ENCODE measurements around the gene PTPRT. TPM values are rescaled to one million over a fixed set of nuclear protein-coding genes. Genes with fewer than 3 reads are reported as not detected.

PTPRT gene
- total RNA-seq, 2 experiments from 2014 or later, result not detected

- H3K4me1 Mint-ChIP-seq (ENCODE audit: low read depth), result no peaks in the 10 kb centered on the region
- H3K9me3 Mint-ChIP-seq, result no peaks in the 10 kb centered on the region
- H3K27me3 Mint-ChIP-seq, result no peaks in the 10 kb centered on the region
- CTCF ChIA-PET, result no interaction called here
- DNase-seq (no peak), ATAC-seq (no peak)
- intact Hi-C loops (cut with micrococcal nuclease), result no loop called here
- no peaks in the 10 kb centered on the region for H3K36me3 Mint-ChIP-seq (ENCODE audit: low read depth)
- TF ChIP-seq CTCF (IDR thresholded peaks at IDR 0.05), result no peak
- POLR2A ChIA-PET, result interaction anchor here (0.7 to 1.3 kb wide), 2 partner anchors 12 to 24 kb away, joined by 3 read pairs; no protein-coding TSS in a partner anchor
- no peak overlapping the region for H3K4me3 Mint-ChIP-seq
- no peak overlapping the region for H3K27ac Mint-ChIP-seq
These were observed 1122.1 kb downstream of the PTPRT start for GRCh38 chr20:42067596-42067995.

GRCh38 chr20:42067174-42067573 lies 1122.5 kb downstream of the PTPRT start:
- no peaks in the 10 kb centered on the region for H3K27me3 Mint-ChIP-seq
- ATAC-seq (no peak), DNase-seq (no peak)
- ChIA-PET POLR2A (interaction anchor here (1.3 kb wide), 1 partner anchor 12 kb away, joined by 3 read pairs; no protein-coding TSS in a partner anchor), CTCF (no interaction called here)
- H3K4me1 Mint-ChIP-seq (ENCODE audit: low read depth), result no peaks in the 10 kb centered on the region
- no peak overlapping the region for H3K27ac Mint-ChIP-seq
- H3K4me3 Mint-ChIP-seq, result no peak overlapping the region
- intact Hi-C loops (cut with micrococcal nuclease), result no loop called here
- no peak for TF ChIP-seq CTCF (IDR thresholded peaks at IDR 0.05)
- H3K36me3 Mint-ChIP-seq (ENCODE audit: low read depth), result no peaks in the 10 kb centered on the region
- H3K9me3 Mint-ChIP-seq, result no peaks in the 10 kb centered on the region

GRCh38 chr20:42063141-42063540 lies 1126.6 kb downstream of the PTPRT start:
- no peak for ATAC-seq
- no peak overlapping the region for H3K4me3 Mint-ChIP-seq
- ChIA-PET POLR2A (no interaction called here), CTCF (no interaction called here)
- intact Hi-C loops (cut with micrococcal nuclease), result no loop called here
- no peak for TF ChIP-seq CTCF (IDR thresholded peaks at IDR 0.05)
- H3K9me3 Mint-ChIP-seq, result no peaks in the 10 kb centered on the region
- no peak overlapping the region for H3K27ac Mint-ChIP-seq
- no peaks in the 10 kb centered on the region for H3K36me3 Mint-ChIP-seq (ENCODE audit: low read depth)
- no peak for DNase-seq
- no peaks in the 10 kb centered on the region for H3K4me1 Mint-ChIP-seq (ENCODE audit: low read depth)
- H3K27me3 Mint-ChIP-seq, result no peaks in the 10 kb centered on the region

- POLR2A ChIA-PET, result no interaction called here
- DNase-seq (no peak), ATAC-seq (no peak)
- Mint-ChIP-seq H3K4me1 (ENCODE audit: low read depth) (no peaks in the 10 kb centered on the region), H3K4me3 (no peak overlapping the region), H3K27ac (no peak overlapping the region), H3K9me3 (no peaks in the 10 kb centered on the region), H3K27me3 (no peaks in the 10 kb centered on the region), H3K36me3 (ENCODE audit: low read depth) (no peaks in the 10 kb centered on the region)
- TF ChIP-seq CTCF (IDR thresholded peaks at IDR 0.05), result no peak
- intact Hi-C loops (cut with micrococcal nuclease), result no loop called here
- CTCF ChIA-PET, result no interaction called here
These were observed 1136.4 kb downstream of the PTPRT start for GRCh38 chr20:42053350-42053749.

GRCh38 chr20:42051921-42052320 lies 1137.8 kb downstream of the PTPRT start:
- no peaks in the 10 kb centered on the region for H3K27me3 Mint-ChIP-seq
- no peaks in the 10 kb centered on the region for H3K36me3 Mint-ChIP-seq (ENCODE audit: low read depth)
- TF ChIP-seq CTCF (IDR thresholded peaks at IDR 0.05), result no peak
- intact Hi-C loops (cut with micrococcal nuclease), result no loop called here
- ChIA-PET POLR2A (no interaction called here), CTCF (no interaction called here)
- DNase-seq (no peak), ATAC-seq (no peak)
- H3K4me3 Mint-ChIP-seq, result no peak overlapping the region
- no peak overlapping the region for H3K27ac Mint-ChIP-seq
- no peaks in the 10 kb centered on the region for H3K9me3 Mint-ChIP-seq
- H3K4me1 Mint-ChIP-seq (ENCODE audit: low read depth), result no peaks in the 10 kb centered on the region

Measured in activated CD8-positive, alpha-beta T cell treated with anti-CD3 and anti-CD28 coated beads for 36 hours (primary cell).